GM12801 (cell line): ENCODE results near the gene FPGS.

Experiments
- CTCF ChIP-seq: IDR thresholded peaks from one replicate; pipeline ENCODE4 v1.5.1; 2011; ENCODE audit warnings: control low read depth; ENCODE audit not compliant: insufficient read length; ENCODE audit errors: extremely low read depth

The FPGS gene

DNA sequence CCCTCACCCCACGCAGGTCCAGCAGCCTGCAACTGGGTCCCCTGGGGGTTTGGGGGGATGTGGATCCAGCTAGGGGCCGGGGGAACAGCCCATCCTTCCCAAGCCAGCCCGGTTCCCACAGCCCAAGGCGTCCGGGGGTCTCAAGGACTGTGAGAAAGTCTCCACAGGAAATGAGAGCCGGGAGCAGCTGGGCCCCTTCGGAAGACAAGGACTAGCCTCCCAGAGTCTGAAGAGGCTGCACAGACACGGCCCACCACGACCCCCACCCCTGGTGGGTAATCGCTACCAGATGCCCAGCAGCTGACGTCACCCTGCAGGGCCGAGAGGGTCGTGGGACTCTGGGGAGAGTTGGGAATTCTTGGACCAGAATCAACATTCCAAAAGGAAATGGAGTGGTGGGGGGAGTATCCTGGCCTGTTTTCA is 34.8 kb upstream of the FPGS start:
- no peak for TF ChIP-seq CTCF

GRCh38 chr9:127768698-127769097 is 34.0 kb upstream of the FPGS start:
- no peak for TF ChIP-seq CTCF

DNA sequence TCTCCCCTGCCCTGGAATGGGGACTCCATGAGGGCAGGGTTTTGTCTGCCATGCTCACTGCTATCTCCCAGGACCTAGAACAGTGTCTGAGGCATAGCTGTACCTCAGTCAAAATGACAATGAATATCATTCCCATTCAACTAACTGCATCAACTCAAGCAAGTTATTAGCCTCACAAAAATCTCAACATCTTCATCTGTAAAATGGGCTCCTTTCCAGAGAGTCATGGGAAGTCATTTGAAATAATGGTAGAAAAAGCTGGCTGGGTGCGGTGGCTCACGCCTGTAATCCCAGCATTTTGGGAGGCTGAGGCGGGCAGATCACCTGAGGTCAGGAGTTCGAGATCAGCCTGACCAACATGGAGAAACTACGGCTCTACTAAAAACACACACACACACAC is 33.6 kb upstream of the FPGS start:
- no peak for TF ChIP-seq CTCF

GRCh38 chr9:127769929-127770582 is 32.6 kb upstream of the FPGS start:
- TF ChIP-seq CTCF = no peak

DNA sequence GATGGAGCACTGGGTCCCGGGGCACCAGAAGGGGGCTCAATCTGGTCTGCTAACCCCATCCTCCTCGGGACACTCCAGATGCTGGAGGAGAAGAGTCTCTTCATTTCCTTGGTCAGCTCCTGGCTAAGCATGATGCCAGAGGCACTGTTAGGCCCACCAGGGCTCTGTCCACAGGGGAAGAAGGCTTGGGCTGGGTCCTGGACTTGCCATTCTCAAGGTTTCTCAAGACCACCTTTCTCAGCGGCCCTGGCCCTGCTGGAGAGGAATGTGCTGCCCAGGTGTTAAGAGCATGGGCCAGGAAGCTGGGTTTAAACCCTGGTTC is 32.1 kb upstream of the FPGS start:
- no peak for TF ChIP-seq CTCF

DNA sequence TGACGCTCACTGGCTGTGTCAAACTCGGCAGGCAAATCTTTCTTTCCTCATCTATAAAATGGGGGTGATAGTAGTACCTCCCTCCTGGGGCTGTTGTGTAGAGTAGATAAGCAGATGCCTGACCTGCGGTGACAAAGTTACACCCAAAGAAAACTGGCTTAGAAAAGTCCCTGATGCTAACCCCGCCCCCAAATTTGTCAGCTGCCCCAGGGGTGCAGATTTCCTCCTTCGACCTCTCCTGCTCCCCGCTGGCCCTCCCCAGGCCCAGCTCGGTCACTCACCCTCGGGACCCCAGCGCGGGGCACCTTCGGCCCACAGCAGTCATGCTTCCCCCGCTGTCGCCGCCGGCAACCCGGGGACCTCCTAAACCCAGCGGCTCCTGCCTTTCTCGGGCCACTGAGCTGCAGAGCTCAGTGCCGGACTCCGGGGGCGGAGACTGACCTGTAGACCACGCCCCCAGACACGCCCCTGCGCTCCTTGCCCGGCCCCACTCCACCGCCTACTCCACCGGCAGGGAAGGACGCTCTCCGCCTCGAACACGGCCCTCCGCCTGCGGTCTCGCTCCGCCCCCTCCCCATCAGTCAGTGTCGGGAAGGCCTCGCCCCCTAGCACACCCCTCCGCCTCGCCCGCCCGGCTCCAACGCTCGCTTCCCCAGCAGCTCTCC is 31.6 kb upstream of the FPGS start:
- TF ChIP-seq CTCF = no peak

DNA sequence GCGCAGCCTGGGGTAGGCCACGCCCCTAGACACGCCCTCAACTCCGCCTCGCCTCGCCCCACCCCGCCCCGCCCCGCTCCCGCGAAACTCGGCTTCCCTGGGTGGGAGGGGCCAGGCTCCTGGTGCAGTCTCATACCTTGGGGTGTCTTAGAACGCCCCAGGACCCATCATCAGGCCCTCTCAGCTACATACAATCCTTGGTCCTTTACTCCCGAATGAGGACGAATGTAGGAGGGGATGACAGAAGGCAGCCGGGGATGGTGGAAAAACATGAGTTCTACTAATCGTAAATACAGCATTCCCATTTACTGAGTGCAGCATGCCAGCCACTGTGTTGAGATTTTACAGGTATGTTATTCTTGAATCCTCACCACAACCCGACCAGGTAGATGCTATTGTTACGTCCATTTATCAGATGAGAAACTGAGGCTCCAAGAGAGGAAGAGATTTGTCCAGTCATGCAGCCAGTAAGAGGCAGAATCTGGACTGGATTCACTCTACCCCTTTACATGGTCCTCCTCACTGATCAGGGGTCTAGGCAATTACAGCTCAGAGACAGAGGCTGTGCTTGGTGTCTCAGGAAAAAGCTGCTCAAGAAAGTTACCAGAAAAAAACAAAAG is 31.0 kb upstream of the FPGS start:
- no peak for TF ChIP-seq CTCF
